Measurements from ENCODE around the gene PIH1D1.
"Not testable (repeated sequence)": the region's sequence is repeated elsewhere in the genome, so short reads cannot be mapped to it uniquely, and the experiment has no call there.

The PIH1D1 gene

DNA sequence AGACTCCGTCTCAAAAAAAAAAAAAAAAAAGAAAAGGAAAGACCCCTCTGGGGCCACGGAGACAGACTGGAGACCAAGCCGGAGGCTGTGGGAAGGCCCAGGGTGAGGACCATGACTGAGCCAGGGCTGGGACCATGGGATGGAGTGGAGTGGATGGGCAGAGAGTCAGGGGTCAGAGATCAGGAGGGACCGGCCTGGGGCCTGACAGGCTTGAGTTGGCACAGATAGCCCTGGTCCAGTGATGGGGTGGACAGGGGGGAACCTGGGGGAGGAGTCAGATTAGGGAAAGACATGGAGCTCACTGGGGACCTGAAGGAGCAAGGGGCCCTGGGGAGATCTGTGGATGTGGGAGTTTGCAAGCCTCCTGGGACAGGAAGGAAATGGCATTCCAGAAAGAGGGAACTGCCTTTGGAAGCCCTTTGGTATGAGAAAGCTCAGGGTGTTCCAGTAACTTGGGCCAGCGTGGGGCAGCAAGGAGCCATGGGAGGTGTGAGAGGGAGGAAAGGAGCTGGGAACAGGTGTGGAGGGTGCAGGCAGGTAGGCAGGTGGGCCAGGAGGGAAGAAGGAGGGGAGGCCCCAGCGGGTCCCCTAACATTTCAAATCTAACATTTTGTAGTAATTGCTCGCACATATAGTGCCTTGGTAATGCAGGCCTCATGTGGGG is 29.5 kb upstream of the PIH1D1 start:
- H3K4me1 ChIP-seq (ENCODE audit: control insufficient read depth, insufficient read depth, low read length, poor library complexity, severe bottlenecking) = peaks cover 19% of the 10 kb centered on the region
- no peaks in the 10 kb centered on the region for H3K9me3 ChIP-seq (ENCODE audit: control insufficient read depth, low read length)
- H3K27me3 ChIP-seq (replicated peaks; ENCODE audit: control insufficient read depth, insufficient read depth, low read length, poor library complexity, severe bottlenecking) = no peaks in the 10 kb centered on the region
- no peak overlapping the region for H3K27ac ChIP-seq (ENCODE audit: insufficient read depth, low read length, poor library complexity, severe bottlenecking)
- H3K36me3 ChIP-seq (ENCODE audit: control insufficient read depth, insufficient read depth, low read length) = peaks cover 62% of the 10 kb centered on the region
- DNase-seq = no peak
- H3K4me3 ChIP-seq (ENCODE audit: insufficient read depth, low read depth, low read length, poor library complexity, severe bottlenecking) = no peak overlapping the region

DNA sequence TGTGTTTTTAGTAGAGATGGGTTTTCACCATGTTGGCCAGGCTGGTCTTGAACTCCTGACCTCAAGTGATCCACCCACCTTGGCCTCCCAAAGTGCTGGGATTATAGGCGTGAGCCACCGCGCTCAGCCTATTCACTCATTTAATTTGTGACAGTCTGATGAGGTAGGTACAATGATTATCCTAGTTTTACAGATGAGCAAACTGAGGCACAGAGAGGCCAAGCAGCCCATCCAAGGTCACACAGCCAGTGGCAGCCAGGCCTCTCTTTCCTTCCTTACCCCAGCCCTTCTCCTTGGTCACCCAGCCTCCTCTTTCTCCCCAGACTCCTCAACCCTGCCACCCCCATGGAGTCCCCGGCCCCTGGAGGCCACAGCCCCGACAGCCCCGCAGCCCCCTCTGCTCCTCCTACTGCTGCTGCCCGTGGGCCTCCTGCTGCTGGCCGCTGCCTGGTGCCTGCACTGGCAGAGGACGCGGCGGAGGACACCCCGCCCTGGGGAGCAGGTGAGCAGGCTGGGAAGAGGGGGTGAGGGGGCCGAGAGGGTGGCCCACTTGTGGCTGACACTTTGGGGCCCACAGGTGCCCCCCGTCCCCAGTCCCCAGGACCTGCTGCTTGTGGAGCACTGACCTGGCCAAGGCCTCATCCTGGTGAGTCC is 28.5 kb upstream of the PIH1D1 start:
- DNase-seq = no peak
- Histone ChIP-seq H3K36me3 (ENCODE audit: control insufficient read depth, insufficient read depth, low read length) (peaks cover 54% of the 10 kb centered on the region), H3K4me1 (ENCODE audit: control insufficient read depth, insufficient read depth, low read length, poor library complexity, severe bottlenecking) (peaks cover 25% of the 10 kb centered on the region)

DNA sequence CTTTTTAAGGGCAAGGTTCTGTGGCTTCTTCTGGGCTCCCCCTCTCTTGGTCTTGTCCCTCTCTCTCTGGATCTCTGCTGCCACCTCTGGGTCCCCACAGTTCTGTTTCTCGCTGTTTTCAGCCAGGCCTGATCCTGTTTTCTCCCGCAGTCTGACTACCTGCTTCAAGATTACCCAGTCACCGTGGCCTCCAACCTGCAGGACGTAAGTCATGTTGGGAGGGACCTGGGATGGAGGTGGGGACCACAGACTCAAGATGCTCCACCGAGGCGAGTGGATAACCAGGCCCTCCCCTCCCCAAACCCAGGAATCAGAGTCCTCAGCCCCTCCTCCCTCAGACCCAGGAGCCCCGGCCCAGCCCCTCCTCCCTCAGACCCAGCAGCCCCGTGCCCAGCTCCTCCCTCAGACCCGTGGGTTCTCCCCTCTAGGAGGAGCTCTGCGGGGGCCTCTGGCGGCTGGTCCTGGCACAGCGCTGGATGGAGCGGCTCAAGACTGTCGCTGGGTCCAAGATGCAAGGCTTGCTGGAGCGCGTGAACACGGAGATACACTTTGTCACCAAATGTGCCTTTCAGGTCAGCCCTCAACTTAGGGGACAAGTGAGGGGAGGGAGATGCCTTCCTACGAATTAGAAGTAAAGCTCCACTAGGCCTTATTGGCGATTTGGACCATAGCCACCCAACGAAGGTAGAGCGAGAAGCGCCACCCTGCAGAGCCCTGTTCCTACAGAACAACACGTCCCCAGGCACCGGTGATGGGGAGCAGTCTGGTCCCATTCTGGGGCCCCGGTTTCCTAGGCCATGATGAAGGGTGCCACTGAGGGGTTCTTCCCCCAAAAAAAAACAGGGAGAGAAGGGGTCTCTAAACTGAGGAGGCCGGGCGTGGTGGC is 24.6 kb upstream of the PIH1D1 start:
- peaks cover 31% of the 10 kb centered on the region for H3K36me3 ChIP-seq (ENCODE audit: control insufficient read depth, insufficient read depth, low read length)
- peak; percentile 39 to 55 (median 55) for DNase-seq
- no peaks in the 10 kb centered on the region for H3K9me3 ChIP-seq (ENCODE audit: control insufficient read depth, low read length)
- peaks cover 43% of the 10 kb centered on the region for H3K4me1 ChIP-seq (ENCODE audit: control insufficient read depth, insufficient read depth, low read length, poor library complexity, severe bottlenecking)
- peak overlapping the region; percentile 98 for H3K27ac ChIP-seq (ENCODE audit: insufficient read depth, low read length, poor library complexity, severe bottlenecking)
- no peaks in the 10 kb centered on the region for H3K27me3 ChIP-seq (replicated peaks; ENCODE audit: control insufficient read depth, insufficient read depth, low read length, poor library complexity, severe bottlenecking)
- peak overlapping the region; percentile 93 for H3K4me3 ChIP-seq (ENCODE audit: insufficient read depth, low read depth, low read length, poor library complexity, severe bottlenecking)

More for the DNA sequence above, 28.5 kb upstream of the PIH1D1 start:
- no peak overlapping the region for H3K4me3 ChIP-seq (ENCODE audit: insufficient read depth, low read depth, low read length, poor library complexity, severe bottlenecking)
- no peaks in the 10 kb centered on the region for H3K9me3 ChIP-seq (ENCODE audit: control insufficient read depth, low read length)
- H3K27ac ChIP-seq (ENCODE audit: insufficient read depth, low read length, poor library complexity, severe bottlenecking) = no peak overlapping the region
- H3K27me3 ChIP-seq (replicated peaks; ENCODE audit: control insufficient read depth, insufficient read depth, low read length, poor library complexity, severe bottlenecking) = no peaks in the 10 kb centered on the region

DNA sequence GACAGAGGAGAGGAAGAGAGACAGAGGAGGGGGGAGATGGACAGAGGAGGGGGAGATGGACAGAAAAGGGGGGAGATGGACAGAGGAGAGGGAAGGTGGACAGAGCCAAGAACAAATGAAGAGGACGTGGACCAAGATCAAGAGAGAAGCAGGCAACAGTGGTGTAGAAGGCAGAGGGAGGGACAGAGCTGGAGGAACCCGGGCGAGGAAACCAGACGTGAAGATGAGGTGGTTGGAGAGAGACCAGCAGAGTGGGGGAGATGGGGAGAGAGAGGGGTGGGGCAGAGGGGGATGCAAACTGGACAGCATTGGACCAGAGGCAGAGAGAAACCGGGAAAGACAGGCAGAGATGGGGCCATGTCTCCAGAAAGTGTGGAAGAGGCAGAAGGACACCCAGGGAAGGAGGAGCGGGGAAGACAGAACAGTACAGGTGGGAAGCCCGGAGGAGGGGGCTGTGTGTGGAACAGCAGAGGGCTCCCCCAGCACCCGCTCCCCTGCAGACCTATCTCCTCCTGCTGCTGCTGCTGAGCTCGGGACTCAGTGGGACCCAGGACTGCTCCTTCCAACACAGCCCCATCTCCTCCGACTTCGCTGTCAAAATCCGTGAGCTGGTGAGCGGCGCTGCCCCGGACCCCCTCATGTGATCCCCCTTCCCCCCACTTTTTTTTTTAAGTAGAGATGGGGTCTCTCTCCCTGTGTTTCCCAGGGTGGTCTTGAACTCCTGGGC is 23.7 kb upstream of the PIH1D1 start:
- DNase-seq = no peak
- peaks cover 47% of the 10 kb centered on the region for H3K4me1 ChIP-seq (ENCODE audit: control insufficient read depth, insufficient read depth, low read length, poor library complexity, severe bottlenecking)
- H3K9me3 ChIP-seq (ENCODE audit: control insufficient read depth, low read length) = no peaks in the 10 kb centered on the region
- H3K4me3 ChIP-seq (ENCODE audit: insufficient read depth, low read depth, low read length, poor library complexity, severe bottlenecking) = peak overlapping the region; percentile 93
- H3K36me3 ChIP-seq (ENCODE audit: control insufficient read depth, insufficient read depth, low read length) = peaks cover 24% of the 10 kb centered on the region
- no peaks in the 10 kb centered on the region for H3K27me3 ChIP-seq (replicated peaks; ENCODE audit: control insufficient read depth, insufficient read depth, low read length, poor library complexity, severe bottlenecking)
- peak overlapping the region; percentile 98 for H3K27ac ChIP-seq (ENCODE audit: insufficient read depth, low read length, poor library complexity, severe bottlenecking)

DNA sequence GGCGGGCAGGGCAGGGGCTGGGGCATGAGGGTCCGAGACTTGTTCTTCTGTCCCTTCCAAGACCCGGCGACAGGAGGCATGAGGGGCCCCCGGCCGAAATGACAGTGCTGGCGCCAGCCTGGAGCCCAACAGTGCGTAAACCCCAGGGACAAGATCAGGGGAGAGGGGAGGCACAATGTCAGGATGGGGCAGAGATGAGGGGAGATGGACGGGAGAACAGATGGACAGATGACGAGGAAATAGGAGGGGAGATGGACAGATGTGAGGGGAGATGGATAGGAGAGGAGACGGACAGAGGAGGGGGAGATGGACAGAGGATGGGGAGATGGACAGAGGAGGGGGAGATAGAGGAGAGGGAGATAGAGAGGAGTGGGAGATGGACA is 22.9 kb upstream of the PIH1D1 start:
- Histone ChIP-seq H3K36me3 (ENCODE audit: control insufficient read depth, insufficient read depth, low read length) (peaks cover 16% of the 10 kb centered on the region), H3K4me3 (ENCODE audit: insufficient read depth, low read depth, low read length, poor library complexity, severe bottlenecking) (peak overlapping the region; percentile 93), H3K27me3 (replicated peaks; ENCODE audit: control insufficient read depth, insufficient read depth, low read length, poor library complexity, severe bottlenecking) (no peaks in the 10 kb centered on the region), H3K27ac (ENCODE audit: insufficient read depth, low read length, poor library complexity, severe bottlenecking) (peak overlapping the region; percentile 98), H3K9me3 (ENCODE audit: control insufficient read depth, low read length) (no peaks in the 10 kb centered on the region), H3K4me1 (ENCODE audit: control insufficient read depth, insufficient read depth, low read length, poor library complexity, severe bottlenecking) (peaks cover 51% of the 10 kb centered on the region)
- DNase-seq = no peak

DNA sequence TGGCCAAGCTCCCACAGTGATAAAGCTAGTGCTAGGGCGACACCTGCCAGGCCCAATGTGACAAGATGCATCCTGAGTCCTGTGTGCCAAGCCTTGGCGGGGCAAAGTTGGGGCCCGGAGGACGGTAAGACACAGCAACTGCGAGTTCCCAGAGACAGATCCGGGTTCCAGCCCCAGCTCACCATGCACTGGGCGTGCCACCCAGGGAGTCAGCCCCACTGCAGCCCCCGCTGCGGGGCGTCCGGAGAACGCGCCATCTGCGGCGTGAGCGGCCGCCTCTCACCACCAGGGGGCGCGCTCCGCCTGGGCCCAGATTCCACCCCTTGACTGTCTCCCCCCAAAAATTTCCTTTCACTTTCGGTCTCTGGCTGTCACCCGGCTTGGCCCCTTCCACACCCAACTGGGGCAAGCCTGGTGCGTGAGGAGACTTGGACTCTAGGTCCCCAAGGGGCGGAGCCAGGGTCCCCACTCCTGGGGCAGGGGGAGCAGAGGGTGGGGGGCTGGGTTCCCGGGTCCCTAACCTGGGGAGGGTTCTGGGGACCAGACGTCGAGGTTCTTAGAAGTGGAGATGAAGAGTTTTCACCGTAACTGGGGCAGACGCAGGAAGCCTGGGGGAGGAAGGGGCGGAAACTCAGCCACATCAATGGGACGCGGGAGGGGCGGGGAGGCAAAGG is 22.4 kb upstream of the PIH1D1 start, which contains the start of gene FLT3LG:
FLT3LG (plus strand) TSS at position 348 of the 674 bp plus-strand sequence. CDS start 425 bp downstream, outside the sequence.
- H3K9me3 ChIP-seq (ENCODE audit: control insufficient read depth, low read length) = no peaks in the 10 kb centered on the region
- no peaks in the 10 kb centered on the region for H3K27me3 ChIP-seq (replicated peaks; ENCODE audit: control insufficient read depth, insufficient read depth, low read length, poor library complexity, severe bottlenecking)
- DNase-seq = peak; percentile 88 to 91 (median 90)
- peak within 1 kb of the TSS; percentile 93 for H3K4me3 ChIP-seq (ENCODE audit: insufficient read depth, low read depth, low read length, poor library complexity, severe bottlenecking)
- H3K27ac ChIP-seq (ENCODE audit: insufficient read depth, low read length, poor library complexity, severe bottlenecking) = peak within 1 kb of the TSS; percentile 98
- peaks cover 53% of the 10 kb centered on the region for H3K4me1 ChIP-seq (ENCODE audit: control insufficient read depth, insufficient read depth, low read length, poor library complexity, severe bottlenecking)
- H3K36me3 ChIP-seq (ENCODE audit: control insufficient read depth, insufficient read depth, low read length) = peaks cover 15% of the 10 kb centered on the region

DNA sequence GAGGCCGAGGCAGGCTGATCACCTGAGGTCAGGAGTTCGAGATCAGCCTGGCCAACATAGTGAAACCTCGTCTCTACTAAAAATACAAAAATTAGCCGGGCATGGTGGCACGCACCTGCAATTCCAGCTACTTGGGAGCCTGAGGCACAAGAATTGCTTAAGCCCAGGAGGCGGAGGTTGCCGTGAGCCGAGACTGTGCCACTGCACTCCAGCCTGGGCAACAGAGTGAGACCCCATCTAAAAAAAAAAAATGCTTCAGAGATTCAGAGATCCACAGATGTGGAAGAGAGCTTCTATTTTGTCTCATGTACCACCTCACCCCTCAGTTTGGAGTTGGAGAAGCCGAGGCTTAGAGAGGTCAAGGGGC is 21.9 kb upstream of the PIH1D1 start:
- Histone ChIP-seq H3K27ac (ENCODE audit: insufficient read depth, low read length, poor library complexity, severe bottlenecking) (peak overlapping the region; percentile 98), H3K4me3 (ENCODE audit: insufficient read depth, low read depth, low read length, poor library complexity, severe bottlenecking) (peak overlapping the region; percentile 93), H3K4me1 (ENCODE audit: control insufficient read depth, insufficient read depth, low read length, poor library complexity, severe bottlenecking) (peaks cover 57% of the 10 kb centered on the region), H3K36me3 (ENCODE audit: control insufficient read depth, insufficient read depth, low read length) (peaks cover 11% of the 10 kb centered on the region)
- H3K9me3 ChIP-seq (ENCODE audit: control insufficient read depth, low read length); DNase-seq; H3K27me3 ChIP-seq (replicated peaks; ENCODE audit: control insufficient read depth, insufficient read depth, low read length, poor library complexity, severe bottlenecking): not testable (repeated sequence)

DNA sequence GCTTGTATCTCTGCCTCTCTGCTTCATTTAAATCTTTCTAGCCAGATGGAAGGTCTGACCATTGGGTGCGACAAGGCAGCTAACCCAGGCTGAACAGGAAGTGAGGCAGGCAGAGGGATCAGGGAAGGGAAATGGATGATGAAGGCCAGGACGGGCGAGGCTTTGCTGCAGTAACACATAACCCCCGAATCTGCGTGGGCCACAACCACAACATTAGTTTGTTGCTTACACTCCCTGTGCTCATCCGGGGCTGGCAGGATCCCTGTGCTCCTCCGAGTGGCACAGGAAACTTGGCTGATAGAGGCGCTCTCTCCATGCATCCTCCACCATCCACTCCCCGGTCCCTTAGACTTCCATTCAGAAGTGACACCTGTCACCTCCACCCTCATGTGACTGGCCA is 21.3 kb upstream of the PIH1D1 start:
- no peak for DNase-seq
- Histone ChIP-seq H3K27me3 (replicated peaks; ENCODE audit: control insufficient read depth, insufficient read depth, low read length, poor library complexity, severe bottlenecking) (no peaks in the 10 kb centered on the region), H3K36me3 (ENCODE audit: control insufficient read depth, insufficient read depth, low read length) (peaks cover 11% of the 10 kb centered on the region), H3K9me3 (ENCODE audit: control insufficient read depth, low read length) (no peaks in the 10 kb centered on the region), H3K27ac (ENCODE audit: insufficient read depth, low read length, poor library complexity, severe bottlenecking) (peak overlapping the region; percentile 98), H3K4me3 (ENCODE audit: insufficient read depth, low read depth, low read length, poor library complexity, severe bottlenecking) (no peak overlapping the region), H3K4me1 (ENCODE audit: control insufficient read depth, insufficient read depth, low read length, poor library complexity, severe bottlenecking) (peaks cover 63% of the 10 kb centered on the region)

DNA sequence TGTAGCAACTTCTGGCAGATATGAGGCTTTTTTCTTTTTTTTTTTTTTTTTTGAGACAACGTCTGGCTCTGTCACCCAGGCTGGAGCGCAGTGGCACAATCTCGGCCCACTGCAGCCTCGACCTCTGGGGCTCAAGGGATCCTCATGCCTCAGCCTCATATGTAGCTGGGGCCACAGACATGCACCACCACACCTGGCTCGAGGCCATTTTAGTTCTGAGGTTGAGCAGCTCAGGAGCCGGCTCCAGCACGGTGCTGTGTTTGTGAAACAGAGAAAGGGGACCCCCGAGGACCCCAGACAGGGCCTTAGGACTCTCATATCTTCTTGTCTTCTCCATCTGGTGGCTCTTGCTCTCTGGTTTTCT is 19.0 kb upstream of the PIH1D1 start:
- H3K9me3 ChIP-seq (ENCODE audit: control insufficient read depth, low read length) = no peaks in the 10 kb centered on the region
- no peak for DNase-seq
- H3K27ac ChIP-seq (ENCODE audit: insufficient read depth, low read length, poor library complexity, severe bottlenecking) = peak overlapping the region; percentile 93
- H3K4me1 ChIP-seq (ENCODE audit: control insufficient read depth, insufficient read depth, low read length, poor library complexity, severe bottlenecking) = peaks cover 59% of the 10 kb centered on the region
- no peaks in the 10 kb centered on the region for H3K27me3 ChIP-seq (replicated peaks; ENCODE audit: control insufficient read depth, insufficient read depth, low read length, poor library complexity, severe bottlenecking)
- peaks cover 8% of the 10 kb centered on the region for H3K36me3 ChIP-seq (ENCODE audit: control insufficient read depth, insufficient read depth, low read length)
- H3K4me3 ChIP-seq (ENCODE audit: insufficient read depth, low read depth, low read length, poor library complexity, severe bottlenecking) = no peak overlapping the region

Data from effector memory CD4-positive, alpha-beta T cell (primary cell).